22Rv1 (cell line): ENCODE results near the gene NPTX1.

Experiments
- H3K27ac ChIP-seq: fragments of 450-650 bp; 2 replicates; pipeline ENCODE4 v1.5.1; 2017
- CTCF ChIP-seq: fragments of 450-650 bp; IDR thresholded peaks from 2 replicates; pipeline ENCODE4 v1.5.1; 2017; ENCODE audit warnings: mild to moderate bottlenecking
- ZFX ChIP-seq: fragments of 450-650 bp; IDR thresholded peaks from 2 replicates; pipeline ENCODE4 v1.6.1; 2017; ENCODE audit warnings: antibody characterized with exemption, borderline replicate concordance

Gene NPTX1

GRCh38 chr17:80477647-80478478 is 1.5 kb upstream of the NPTX1 start:
- TF ChIP-seq ZFX (no peak), CTCF (peak; percentile 53)
- no peak overlapping the region for H3K27ac ChIP-seq

- no peak overlapping the region for H3K27ac ChIP-seq
- TF ChIP-seq ZFX = no peak
- no peak for TF ChIP-seq CTCF
Measured at GRCh38 chr17:80476877-80477646, 655 bp upstream of the NPTX1 start.

GRCh38 chr17:80474961-80475909 is 1.2 kb downstream of the NPTX1 start:
- peak overlapping the region; percentile 13; the same call in 1 of the 2 replicates for H3K27ac ChIP-seq
- no peak for TF ChIP-seq ZFX
- TF ChIP-seq CTCF = no peak; the same call in 1 of the 2 replicates

- H3K27ac ChIP-seq = peak overlapping the region; percentile 13; the same call in 1 of the 2 replicates
- TF ChIP-seq CTCF (peak; percentile 67), ZFX (no peak)
Measured at GRCh38 chr17:80474231-80474960, 2.0 kb downstream of the NPTX1 start.

- TF ChIP-seq CTCF (no peak), ZFX (no peak)
- H3K27ac ChIP-seq = no peak overlapping the region
Measured at GRCh38 chr17:80473701-80474100, 2.7 kb downstream of the NPTX1 start.

GRCh38 chr17:80472996-80473395 is 3.4 kb downstream of the NPTX1 start:
- no peak overlapping the region for H3K27ac ChIP-seq
- TF ChIP-seq CTCF = no peak
- TF ChIP-seq ZFX = no peak
